HG03520 (cell line): ENCODE measurements around the gene BCL2L13.
A peak's percentile ranks its signal among the peaks of the same experiment; 100 is the strongest.
"Not testable (repeated sequence)": the region's sequence is repeated elsewhere in the genome, so short reads cannot be mapped to it uniquely, and the experiment has no call there.

ENCODE experiments used
- ATAC-seq: cut with Tn5 transposase; IDR thresholded peaks from one replicate; pipeline ENCODE4 v1.9.1; 2021; ENCODE audit warnings: mild to moderate bottlenecking, moderate library complexity; ENCODE audit not compliant: unreplicated experiment

The BCL2L13 gene

DNA sequence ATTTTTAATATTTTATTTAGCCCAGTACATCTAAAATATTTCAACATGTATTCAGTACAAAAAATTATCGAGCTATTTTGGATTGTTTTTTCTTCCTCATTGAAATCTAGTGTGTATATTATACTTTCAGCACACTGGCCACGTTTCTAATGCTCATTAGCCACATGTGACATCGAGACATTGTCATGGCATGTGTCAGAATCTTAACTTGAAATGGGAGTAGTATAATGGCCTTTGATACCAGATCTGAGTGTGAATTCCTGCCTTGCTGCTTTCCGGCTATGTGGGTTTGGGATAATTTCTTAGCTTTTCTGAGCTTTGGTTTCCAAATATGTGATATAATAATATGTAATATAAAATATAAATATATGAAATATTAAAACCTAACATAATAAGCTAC is 54.3 kb downstream of the BCL2L13 start:
- no peak for ATAC-seq

DNA sequence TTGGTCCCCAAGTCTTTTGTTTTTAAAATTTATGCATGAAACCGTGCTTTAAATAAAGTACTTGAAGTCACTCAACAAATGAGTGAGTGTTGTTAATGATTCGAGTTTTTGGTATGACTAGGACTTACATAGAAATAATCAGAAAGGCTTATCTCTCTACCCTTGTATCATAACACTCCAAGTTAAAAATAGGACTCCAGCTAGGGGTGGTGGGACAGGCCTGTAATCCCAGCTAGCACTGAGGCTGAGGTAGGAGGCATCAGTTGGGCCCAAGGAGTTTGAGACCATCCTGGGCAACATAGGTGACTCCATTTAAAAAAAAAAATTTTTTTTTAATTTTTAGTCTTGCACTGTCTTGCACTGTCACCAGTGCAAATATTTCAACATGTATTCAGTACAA is 55.6 kb downstream of the BCL2L13 start:
- ATAC-seq: no peak

DNA sequence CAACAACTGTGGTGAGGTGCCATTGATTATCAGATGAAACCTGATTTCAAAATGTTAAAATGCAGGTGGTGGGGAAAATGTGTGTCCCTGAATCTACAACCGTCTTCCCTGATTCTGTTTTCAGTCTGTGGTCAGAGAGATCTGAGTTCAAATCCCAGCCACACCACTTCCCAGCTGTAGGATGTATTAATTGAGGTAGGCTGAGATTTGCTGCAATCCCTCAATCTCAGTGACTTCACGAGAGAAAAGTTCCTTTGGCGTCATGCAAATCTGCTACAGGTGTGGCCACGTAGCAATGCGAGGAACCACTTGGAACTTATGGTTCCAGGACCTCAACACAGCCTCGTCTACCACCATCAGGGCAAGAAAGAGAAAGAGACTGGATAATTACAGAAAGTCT is 56.2 kb downstream of the BCL2L13 start:
- no peak for ATAC-seq

DNA sequence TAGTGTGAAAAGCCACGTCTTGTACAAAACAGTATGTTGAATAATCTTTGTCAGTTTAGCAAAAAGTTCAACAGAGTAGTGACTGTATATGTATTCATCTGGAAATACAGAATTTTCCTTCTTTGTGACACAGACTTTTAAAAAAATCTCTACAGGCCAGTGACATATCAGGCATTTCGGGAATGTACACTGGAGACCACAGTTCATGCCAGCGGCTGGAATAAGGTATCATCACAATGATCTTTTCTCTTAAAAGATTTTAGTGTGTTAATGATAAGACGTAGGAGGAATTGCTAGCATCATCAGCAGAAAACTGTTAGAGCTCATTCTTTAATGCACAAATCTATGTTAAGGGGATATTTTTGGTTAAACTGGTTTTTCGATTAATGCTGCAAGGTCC is 57.4 kb downstream of the BCL2L13 start:
- ATAC-seq: no peak

DNA sequence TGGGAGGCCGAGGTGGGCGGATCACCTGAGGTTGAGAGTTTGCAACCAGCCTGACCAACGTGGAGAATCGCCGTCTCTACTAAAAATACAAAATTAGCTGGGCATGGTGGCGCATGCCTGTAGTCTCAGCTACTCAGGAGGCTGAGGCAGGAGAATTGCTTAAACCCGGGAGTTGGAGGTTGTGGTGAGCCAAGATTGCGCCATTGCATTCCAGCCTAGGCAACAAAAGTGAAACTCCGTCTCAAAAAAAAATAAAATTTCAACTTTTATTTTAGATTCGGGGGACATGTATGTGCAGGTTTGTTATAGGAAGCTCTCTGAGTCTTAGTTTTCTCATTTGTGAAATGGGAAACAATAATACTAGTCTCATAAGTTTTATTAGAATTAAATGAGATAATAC is 58.6 kb downstream of the BCL2L13 start:
- ATAC-seq: not testable (repeated sequence)

DNA sequence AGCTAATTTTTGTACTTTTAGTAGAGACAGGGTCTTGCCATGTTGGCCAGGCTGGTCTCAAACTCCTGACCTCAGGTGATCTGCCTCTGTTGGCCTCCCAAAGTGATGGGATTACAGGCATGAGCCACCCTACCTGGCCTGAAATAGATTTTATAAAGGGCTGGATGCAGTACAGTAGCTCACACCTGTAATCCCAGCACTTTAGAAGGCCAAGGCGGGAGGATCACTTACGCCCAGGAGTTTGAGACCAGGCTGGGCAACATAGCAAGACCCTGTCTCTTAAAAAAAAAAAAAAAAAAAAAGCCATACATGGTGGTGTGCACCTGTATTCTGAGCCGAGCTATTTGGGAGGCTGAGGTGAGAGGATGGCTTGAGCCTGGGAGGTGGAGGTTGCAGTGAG is 59.7 kb downstream of the BCL2L13 start:
- not testable (repeated sequence) for ATAC-seq

DNA sequence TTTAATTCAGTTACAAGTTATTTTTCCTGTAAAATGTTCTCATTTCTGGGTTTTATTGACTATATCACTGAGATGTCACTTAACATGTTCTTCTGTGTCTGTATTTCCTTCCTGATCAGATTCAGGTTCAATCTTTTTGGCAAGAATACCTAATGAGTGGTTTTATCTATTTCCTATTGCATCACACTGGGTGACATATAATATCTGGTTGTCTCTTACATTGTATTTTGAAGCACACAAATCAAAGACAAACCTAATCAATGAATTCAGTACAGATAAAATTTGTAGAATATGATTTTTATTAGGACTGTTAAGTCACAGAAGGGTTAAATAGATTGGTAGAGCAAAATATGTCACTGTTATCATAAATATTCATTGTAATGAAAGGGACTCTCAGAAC is 60.4 kb downstream of the BCL2L13 start:
- no peak for ATAC-seq

DNA sequence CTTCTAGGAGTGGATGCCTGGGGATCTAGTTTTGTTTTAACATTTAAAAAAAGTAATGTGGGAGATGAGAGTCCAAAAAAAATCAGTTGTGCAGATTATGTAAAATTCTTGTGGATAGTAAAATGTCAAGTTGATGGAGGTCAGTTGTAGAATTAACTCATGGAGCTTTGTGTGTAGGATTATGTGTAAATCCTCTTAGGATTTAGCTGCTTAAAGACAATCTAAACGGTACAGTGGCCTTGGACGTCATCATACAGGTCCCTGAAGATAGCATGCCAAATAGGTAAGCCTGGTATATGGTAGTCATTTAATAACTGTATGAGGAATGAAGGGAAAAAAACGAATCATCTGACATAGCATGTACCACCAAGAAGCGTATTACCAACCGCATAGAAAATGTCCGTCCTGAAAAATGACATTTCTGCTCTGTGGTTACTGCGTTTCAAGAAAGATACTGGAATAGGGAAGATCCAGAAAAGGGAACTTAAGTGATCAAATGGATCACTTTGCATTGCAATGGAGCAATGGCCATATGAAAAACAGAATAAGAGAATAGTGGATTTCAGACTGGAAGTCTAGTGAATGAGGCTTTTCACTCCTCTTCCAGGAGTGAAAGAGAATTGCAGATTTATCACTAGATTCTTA is 61.3 kb downstream of the BCL2L13 start:
- no peak for ATAC-seq

DNA sequence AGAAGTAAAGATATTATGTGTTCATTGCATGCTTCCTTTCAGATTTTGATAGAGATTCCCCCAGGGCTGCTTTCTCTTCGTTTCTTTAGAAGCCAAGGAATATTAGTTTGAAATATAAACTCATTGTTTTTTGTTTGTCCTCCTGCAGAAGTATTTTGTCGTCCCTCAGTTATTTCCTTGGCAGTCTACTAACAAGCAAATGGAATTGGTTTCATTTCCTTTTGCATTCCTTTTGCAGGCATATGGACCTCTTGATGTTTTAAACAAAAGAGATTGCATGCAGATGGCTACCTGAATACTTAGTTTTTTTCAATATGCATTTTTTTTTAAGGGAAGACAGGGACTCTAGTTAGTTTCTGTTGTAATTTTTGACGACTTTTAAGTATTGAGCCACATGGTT is 62.2 kb downstream of the BCL2L13 start:
- no peak for ATAC-seq

DNA sequence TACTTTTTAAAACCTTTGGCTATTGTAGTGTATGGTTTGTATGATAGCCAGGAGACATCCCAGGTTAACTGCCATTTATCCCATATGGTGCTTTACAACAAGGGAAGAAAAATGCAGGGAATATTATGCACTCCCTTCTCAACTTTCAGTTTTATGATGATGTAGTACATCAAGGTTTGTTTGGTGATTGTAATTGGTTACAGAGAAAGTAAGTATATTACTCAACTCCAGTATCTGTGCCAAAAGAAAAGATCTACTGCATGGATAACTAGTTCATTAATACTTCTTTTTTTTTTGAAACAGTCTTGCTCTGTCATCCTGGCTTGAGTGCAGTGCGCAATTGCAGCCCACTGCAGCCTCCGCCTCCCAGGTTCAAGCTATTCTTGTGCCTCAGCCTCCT is 65.3 kb downstream of the BCL2L13 start:
- ATAC-seq: no peak

DNA sequence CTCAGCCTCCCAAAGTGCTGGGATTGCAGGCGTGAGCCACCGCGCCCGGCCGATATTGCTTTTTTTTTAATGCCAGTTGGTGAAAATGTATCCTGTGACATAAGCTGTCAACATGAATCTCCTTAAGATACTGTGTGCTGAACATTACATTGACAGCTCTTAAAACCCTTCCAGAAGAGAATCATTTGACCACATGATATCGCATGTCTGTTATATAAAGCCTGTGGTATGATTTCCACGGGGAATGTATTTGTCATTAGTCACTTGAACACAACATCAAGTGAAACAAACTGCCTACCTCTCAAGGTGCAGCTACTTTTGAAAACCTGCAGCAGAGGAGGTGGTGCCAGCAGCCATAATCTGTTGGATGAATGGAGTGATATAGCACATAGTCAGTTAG is 67.0 kb downstream of the BCL2L13 start:
- no peak for ATAC-seq

DNA sequence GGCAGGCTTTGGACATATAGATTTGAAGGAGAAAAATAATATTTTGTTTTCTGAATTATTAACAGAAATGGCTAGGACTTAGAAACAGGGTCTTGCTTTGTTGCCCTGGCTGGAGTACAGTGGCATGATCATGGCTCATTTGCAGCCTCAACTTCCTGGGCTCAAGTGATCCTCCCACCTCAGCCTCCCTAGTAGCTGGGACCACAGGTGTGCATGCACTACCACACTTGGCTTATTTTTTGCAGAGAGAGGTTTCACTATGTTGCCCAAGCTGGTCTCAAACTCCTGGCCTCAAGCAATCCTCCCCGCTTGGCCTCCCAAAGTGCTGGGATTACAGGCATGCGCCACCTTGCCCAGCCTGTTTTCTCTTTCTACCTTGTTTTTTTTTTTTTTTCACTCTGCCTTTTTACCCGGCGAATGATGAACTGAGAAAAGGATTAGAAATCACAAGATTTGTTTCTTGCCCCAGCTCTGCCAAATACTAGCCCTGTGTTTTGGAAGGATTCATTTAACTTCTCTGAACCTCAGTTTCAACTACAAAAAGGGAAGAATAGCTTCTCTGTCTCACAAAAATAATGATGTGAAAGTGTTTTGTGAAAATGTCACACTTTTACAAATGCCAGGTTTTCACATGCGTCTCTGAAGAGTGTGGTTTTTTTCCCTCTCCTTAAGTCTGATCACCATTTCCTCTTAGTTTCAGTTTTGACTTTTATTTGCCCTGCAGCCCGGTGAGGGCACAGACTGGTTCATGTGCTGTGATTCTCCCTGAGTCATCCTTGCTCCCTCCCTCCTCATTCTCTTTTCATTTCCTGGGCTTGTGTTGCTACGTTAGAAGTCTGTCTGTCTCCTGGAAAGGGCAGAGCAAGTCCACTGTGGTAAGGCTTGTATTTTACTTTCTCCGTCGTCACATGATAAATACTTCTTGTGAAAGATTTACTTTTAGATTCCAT is 67.7 kb downstream of the BCL2L13 start:
- peak; percentile 60 for ATAC-seq

DNA sequence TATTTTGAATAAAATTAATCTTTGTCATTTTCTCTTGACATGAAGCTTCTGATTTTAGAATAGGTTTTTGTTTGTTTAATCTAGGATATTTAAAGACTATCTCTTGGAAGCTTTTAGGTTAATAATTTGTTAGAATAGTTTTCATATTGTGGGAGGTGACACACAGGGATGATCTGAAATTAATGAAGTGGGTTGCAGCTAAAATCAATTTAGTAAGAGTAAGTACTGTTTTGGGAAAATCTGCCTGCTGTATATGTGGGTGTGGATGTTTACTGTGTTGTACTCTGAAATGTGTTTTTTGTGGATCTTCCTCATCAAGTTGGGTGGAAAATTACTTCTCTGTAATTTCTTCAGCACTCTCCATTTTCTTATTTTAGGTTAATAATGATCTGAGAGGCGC is 68.4 kb downstream of the BCL2L13 start:
- ATAC-seq: no peak

DNA sequence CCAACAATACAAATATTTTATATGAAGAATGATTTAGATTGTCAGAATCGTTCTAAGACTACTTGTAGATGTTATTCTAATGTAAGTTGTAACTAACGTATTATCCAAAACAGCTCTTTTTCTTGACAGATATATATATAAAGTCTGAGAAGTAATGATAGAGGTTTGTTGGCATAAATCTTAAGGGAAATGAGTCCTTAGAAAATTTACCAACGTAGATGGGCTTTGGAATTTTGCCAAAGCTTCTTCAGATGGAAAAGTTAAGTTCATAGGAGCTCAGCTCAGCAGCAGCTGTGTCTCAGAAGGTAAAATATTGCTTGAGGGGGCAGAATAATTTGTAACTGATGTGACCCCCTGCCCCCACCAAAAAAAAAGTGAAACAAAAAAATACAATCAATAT is 69.0 kb downstream of the BCL2L13 start:
- no peak for ATAC-seq

DNA sequence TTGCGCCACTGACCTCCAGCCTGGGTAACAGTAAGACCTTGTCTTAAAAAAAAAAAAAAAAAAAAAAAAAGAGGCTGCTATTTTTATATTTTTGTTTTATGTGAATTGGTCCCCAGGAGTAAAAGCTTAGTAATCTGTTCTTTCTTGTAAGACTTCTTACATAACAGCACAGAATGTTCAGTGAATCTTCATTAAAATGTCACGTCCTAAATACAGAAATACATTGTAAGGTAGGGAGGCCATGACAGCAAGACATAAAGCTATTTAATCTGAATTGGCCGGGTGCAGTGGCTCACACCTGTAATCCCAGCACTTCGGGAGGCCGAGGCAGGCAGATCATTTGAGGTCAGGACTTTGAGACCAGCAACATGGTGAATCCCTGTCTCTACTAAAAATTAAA is 71.5 kb downstream of the BCL2L13 start:
- no peak for ATAC-seq

DNA sequence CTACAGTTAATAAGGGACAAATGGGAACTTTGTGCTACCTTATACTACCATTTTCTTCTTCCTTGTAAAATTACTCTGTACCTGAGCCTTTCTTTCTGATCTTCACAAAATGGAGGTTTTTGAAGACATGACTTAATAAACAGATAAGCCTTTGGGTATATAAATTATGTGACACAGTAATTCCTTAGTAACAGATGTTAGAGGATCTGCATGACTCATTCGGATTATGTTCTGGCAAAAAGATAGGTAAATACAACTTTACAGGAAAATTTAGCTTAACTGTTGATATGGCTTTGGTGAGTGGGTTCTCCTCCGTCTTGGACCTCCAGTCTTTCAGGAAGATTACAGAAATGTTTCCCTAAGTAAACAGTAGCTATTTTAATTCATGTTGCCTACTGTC is 73.9 kb downstream of the BCL2L13 start:
- no peak for ATAC-seq

DNA sequence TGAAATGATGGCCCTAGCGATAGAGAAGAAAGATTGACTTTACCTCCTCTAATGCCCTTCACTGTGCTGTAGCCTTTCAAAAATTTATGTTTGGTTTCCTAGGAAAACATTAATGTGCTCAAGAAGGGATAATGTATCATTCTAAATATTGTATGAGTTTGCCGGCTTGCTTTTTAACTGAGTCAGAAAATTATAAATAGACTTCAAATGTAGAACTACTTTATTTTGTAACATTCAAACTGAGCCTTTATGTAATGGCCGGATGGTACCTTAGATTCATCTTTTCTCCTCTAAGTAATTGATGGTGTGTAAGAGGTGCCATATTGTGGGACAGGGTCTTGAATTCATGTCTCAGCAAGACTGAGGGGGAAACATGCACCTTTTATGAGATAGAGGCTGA is 78.0 kb downstream of the BCL2L13 start:
- ATAC-seq: no peak

DNA sequence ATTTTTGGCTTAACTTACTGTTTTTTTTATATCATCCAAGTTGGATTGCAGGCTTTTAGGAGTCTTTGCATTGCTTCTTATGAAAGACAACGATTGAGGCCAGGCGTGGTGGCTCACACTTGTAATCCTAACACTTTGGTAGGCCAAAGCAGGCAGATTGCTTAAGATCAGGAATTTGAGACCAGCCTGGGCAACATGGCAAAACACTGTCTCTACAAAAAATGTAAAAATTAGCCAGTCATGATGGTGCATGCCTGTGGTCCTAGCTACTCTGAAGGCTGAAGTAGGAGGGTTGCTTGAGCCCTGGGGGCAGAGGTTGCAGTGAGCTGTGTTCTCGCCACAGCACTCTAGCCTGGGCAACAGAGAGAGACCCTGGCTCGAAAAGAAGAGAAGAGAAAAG is 79.2 kb downstream of the BCL2L13 start:
- no peak for ATAC-seq

DNA sequence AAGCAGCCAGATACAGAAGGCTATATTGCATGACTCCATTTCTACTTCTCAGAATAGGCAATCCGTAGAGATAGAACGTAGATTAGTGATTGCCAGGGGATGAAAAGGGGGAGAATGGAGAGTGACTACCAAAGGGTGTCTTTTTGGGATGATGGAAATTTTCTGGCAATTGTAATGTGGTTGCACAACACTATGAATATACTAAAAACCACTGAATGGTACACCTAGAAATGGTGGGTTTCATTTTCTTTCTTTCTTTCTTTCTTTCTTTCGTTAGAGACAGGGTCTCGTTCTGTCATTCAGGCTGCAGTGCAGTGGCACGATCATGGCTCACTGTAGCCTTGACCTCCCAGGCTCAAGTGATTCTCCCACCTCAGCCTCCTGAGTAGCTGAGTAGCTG is 81.4 kb downstream of the BCL2L13 start:
- ATAC-seq: no peak

DNA sequence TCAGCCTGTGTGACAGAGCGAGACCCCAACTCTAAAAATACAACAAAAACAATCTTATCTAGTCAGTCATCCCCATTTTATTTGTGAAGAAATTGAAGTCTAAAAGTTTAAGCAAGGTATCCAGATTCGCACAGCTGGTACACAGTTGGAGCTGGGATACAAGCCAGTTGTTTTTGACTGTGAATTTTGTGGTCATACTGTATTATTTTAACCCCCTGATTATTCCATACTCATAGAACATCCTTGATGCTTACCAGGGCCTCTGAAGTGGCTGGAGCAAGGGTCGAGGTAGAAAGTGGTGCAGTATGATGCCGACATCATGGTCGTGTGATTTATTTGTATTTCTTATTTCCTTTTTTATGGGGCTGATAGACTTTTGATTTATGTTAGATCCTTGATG is 85.7 kb downstream of the BCL2L13 start:
- ATAC-seq: no peak

DNA sequence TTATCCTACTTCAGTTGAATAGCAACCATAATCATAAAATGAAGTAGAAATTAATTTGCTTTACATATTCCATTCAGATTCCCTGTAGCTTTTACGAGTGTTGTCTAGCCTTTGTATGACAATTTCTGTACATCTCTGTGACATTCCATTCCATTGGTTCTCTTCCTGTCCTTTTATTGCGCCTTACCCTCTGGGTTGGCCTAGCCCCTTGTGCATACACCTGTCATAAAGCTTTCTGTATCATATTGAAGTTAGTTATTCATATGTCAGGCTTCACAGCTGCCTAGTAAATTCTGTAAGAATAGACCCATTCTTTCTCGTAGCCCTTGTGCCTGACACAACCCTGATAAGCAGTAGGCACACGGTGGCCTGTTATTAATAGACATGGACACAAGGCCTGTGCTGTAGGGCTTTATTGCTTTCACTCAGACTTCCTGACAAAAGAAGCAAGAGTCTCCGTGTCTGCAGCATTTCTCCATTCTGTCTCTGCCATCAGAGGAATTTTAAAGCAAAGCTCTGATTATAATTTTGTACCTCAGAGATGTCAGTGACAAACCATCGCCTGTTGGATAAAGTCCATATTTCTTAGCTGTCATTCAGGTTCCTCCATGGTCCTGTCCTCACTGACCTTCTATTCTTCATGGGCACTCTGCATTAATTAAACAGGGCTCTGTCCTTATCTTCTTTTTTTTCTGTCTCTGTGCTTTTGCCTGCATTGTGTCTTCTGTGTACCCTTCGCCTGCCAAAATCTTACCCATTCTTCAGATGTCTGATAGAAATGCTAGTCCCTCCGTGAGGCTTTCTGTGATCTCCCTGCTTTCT is 86.3 kb downstream of the BCL2L13 start:
- no peak for ATAC-seq

DNA sequence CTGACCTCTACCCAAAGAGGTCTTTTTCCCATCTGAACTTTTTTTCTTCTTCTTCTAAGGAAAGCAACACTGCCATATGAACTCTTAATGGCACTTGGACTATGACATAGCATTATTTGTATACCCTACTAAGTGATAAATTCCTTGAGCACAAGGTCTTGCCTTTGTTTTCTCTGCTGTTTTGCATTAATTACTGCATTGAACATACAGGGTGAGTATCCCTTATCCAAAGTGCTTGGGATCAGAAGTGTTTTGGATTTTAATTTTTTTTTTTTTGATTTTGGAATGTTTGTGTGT is 86.9 kb downstream of the BCL2L13 start:
- no peak for ATAC-seq
